Smooth muscle cell (in vitro differentiated cells): ENCODE data around the gene CNR1. TPM values are rescaled to one million over a fixed set of nuclear protein-coding genes. Genes with fewer than 3 reads are reported as not detected.

ENCODE experiments used
- DNase-seq: peaks from one replicate; lab custom pipeline; 2025; ENCODE audit not compliant: unreplicated experiment; lab: John Stamatoyannopoulos, UW
- H2AFZ ChIP-seq: fragments of 200-600 bp; sonication (generic); 2 replicates; pipeline ENCODE4 v1.6.0; 2016; ENCODE audit warnings: antibody characterized with exemption, low read depth, mild to moderate bottlenecking
- H3F3A ChIP-seq: fragments of 200-600 bp; sonication (generic); 2 replicates; pipeline ENCODE4 v1.6.0; 2017; ENCODE audit warnings: antibody characterized with exemption, low read depth
- H3K27ac ChIP-seq: fragments of 200-600 bp; sonication (generic); 2 replicates; pipeline ENCODE4 v1.5.1; 2016; ENCODE audit warnings: low read depth, mild to moderate bottlenecking
- H3K27me3 ChIP-seq: fragments of 200-600 bp; sonication (generic); 2 replicates; pipeline ENCODE4 v1.6.1; 2016; ENCODE audit warnings: low read depth, mild to moderate bottlenecking
- H3K36me3 ChIP-seq: fragments of 200-600 bp; sonication (generic); 2 replicates; pipeline ENCODE4 v1.5.1; 2016; ENCODE audit warnings: low read depth
- H3K4me1 ChIP-seq: fragments of 200-600 bp; sonication (generic); 2 replicates; pipeline ENCODE4 v1.5.1; 2016; ENCODE audit warnings: low read depth
- H3K4me2 ChIP-seq: fragments of 200-600 bp; sonication (generic); 2 replicates; pipeline ENCODE4 v1.6.0; 2016; ENCODE audit warnings: mild to moderate bottlenecking
- H3K4me3 ChIP-seq: fragments of 200-600 bp; sonication (generic); 2 replicates; pipeline ENCODE4 v1.5.1; 2016; ENCODE audit warnings: mild to moderate bottlenecking
- H3K79me2 ChIP-seq: fragments of 200-600 bp; sonication (generic); 2 replicates; pipeline ENCODE4 v1.6.0; 2016; ENCODE audit warnings: low read depth, mild to moderate bottlenecking
- H3K9ac ChIP-seq: fragments of 200-600 bp; sonication (generic); 2 replicates; pipeline ENCODE4 v1.6.0; 2016; ENCODE audit warnings: low read depth
- H3K9me3 ChIP-seq: fragments of 200-600 bp; sonication (generic); replicated peaks from 2 replicates; pipeline ENCODE4 v1.5.1; 2016; ENCODE audit warnings: low read depth
- H4K20me1 ChIP-seq: fragments of 200-600 bp; sonication (generic); 2 replicates; pipeline ENCODE4 v1.6.0; 2016; ENCODE audit warnings: low read depth
- WGBS: methylation state at CpG from one replicate; pipeline ENCODE4 v1.1.7; 2016; ENCODE audit warnings: low lambda C conversion rate; 5-methylcytosine and 5-hydroxymethylcytosine counted together
- polyA plus RNA-seq: library from polyadenylated mRNA; unstranded; fragments of >200 nt; fragmentation: Nextera tagmentation; extraction: Ambion mirVana; gene quantifications from 2 replicates; pipeline ENCODE4 v1.2.1, GENCODE V29; 2016
- total RNA-seq: library from RNA; depleted of rRNA; stranded (reverse); fragments of >200 nt; gene quantifications from 2 replicates; pipeline ENCODE4 v1.2.3, GENCODE V29; 2014
- TF ChIP-seq, protein P1 (sequence below): fragments of 200-600 bp; sonication (generic); IDR thresholded peaks from 2 replicates; pipeline ENCODE4 v1.5.1; 2017; ENCODE audit warnings: borderline replicate concordance, mild to moderate bottlenecking, antibody characterized with exemption; ENCODE audit not compliant: insufficient read depth, poor library complexity, severe bottlenecking

CNR1 gene
- total and polyA plus RNA-seq, 2 experiments from 2014 or later = not detected

DNA sequence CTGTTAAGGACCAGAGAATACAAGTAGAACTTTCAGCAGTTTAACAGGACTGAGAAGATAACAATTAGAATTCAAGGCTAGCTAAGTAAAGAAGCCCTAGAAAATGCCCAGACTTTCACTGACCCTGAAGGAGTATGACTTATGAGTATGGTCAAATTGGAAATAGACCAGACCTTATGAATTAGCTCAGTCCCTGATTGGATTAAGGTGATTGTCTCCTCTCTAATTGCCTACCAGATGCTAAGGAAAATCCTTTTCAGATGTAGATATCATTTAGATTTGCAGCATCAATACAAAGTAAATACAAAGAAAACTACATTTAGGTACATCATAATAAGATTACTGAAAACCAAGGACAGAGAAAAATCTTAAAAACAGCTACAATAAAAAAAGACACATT, 58.9 kb downstream of the CNR1 start:
- Histone ChIP-seq H3K36me3 (no peaks in the 10 kb centered on the region), H3K9ac (no peak overlapping the region), H4K20me1 (no peaks in the 10 kb centered on the region), H2AFZ (no peak overlapping the region), H3K9me3 (no peaks in the 10 kb centered on the region), H3K79me2 (no peaks in the 10 kb centered on the region), H3K4me2 (no peak overlapping the region), H3K27ac (no peak overlapping the region), H3K4me1 (no peaks in the 10 kb centered on the region), H3K27me3 (no peaks in the 10 kb centered on the region), H3K4me3 (no peak overlapping the region), H3F3A (no peaks in the 10 kb centered on the region)
- no peak for DNase-seq
- TF ChIP-seq, protein P1, sequence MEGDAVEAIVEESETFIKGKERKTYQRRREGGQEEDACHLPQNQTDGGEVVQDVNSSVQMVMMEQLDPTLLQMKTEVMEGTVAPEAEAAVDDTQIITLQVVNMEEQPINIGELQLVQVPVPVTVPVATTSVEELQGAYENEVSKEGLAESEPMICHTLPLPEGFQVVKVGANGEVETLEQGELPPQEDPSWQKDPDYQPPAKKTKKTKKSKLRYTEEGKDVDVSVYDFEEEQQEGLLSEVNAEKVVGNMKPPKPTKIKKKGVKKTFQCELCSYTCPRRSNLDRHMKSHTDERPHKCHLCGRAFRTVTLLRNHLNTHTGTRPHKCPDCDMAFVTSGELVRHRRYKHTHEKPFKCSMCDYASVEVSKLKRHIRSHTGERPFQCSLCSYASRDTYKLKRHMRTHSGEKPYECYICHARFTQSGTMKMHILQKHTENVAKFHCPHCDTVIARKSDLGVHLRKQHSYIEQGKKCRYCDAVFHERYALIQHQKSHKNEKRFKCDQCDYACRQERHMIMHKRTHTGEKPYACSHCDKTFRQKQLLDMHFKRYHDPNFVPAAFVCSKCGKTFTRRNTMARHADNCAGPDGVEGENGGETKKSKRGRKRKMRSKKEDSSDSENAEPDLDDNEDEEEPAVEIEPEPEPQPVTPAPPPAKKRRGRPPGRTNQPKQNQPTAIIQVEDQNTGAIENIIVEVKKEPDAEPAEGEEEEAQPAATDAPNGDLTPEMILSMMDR = no peak

DNA sequence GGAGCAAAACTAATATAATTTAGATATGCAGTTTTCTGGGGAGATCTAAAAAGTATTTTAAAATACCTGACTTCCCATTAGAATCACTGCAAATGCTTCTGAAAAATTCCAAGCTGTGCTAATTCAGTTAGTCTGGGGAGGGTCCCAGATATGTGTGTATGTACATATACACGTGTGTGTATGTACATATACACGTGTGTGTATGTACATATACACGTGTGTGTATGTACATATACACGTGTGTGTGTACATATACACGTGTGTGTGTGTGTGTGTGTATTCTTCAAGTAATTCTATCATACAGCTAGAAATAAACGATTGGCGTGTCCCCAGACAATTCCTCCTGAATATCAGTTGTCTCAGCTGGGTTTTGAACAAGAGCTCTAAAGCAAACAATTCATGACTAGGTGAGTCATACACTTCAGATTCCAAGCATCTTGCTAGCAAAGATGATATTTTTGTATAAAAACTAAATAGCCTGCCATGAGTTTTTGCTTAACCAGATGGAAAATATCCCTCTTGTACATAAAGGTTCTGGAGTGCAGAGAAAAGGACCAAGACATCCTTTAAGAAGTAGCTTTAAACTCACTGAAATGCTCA, 60.3 kb downstream of the CNR1 start:
- H3F3A ChIP-seq = no peaks in the 10 kb centered on the region
- no peak overlapping the region for H2AFZ ChIP-seq
- no peaks in the 10 kb centered on the region for H3K4me1 ChIP-seq
- no peak overlapping the region for H3K9ac ChIP-seq
- no peak overlapping the region for H3K27ac ChIP-seq
- no peaks in the 10 kb centered on the region for H3K79me2 ChIP-seq
- H3K36me3 ChIP-seq = no peaks in the 10 kb centered on the region
- no peaks in the 10 kb centered on the region for H3K27me3 ChIP-seq
- DNase-seq = no peak
- no peaks in the 10 kb centered on the region for H3K9me3 ChIP-seq
- no peak overlapping the region for H3K4me2 ChIP-seq
- TF ChIP-seq, protein P1 = no peak
- WGBS = 88% methylated on average over 7 of the region's 7 CpGs
- H4K20me1 ChIP-seq = no peaks in the 10 kb centered on the region
- H3K4me3 ChIP-seq = no peak overlapping the region

Other genes starting within 250 kb of the CNR1 start
- not detected in 2 replicates for gene SPACA1, start 118.5 kb downstream of the CNR1 start, total RNA-seq
- gene SPACA1, start 118.5 kb downstream of the CNR1 start, polyA plus RNA-seq = not detected in 2 replicates